Activated CD4-positive, alpha-beta memory T cell treated with anti-CD3 and anti-CD28 coated beads for 36 hours (primary cell): ENCODE measurements around the gene PLCH1. TPM values are rescaled to one million over a fixed set of nuclear protein-coding genes. Genes with fewer than 3 reads are reported as not detected.

Experiments
- CTCF ChIA-PET: fragments of 350-600 bp; sonication (Branson Sonifier 250); formaldehyde crosslinking; loops from one replicate; lab custom pipeline; 2021; ENCODE audit warnings: antibody characterized with exemption, inconsistent platforms; lab: Charles Lee
- POLR2A ChIA-PET: fragments of 350-600 bp; sonication (Branson Sonifier 250); formaldehyde crosslinking; loops from one replicate; lab custom pipeline; 2021; ENCODE audit warnings: antibody characterized with exemption; lab: Charles Lee
- DNase-seq: peaks from one replicate; pipeline ENCODE4 v3.0.0-alpha.2; 2020
- H3K27ac Mint-ChIP-seq: one replicate; pipeline ENCODE4 v1.8.0; 2021; ENCODE audit warnings: mixed read lengths
- H3K27me3 Mint-ChIP-seq: one replicate; pipeline ENCODE4 v1.8.0; 2021; ENCODE audit warnings: mixed read lengths
- H3K36me3 Mint-ChIP-seq: one replicate; pipeline ENCODE4 v1.8.0; 2021; ENCODE audit warnings: mixed read lengths
- H3K4me1 Mint-ChIP-seq: one replicate; pipeline ENCODE4 v1.8.0; 2021; ENCODE audit warnings: low read depth, mixed read lengths
- H3K4me3 Mint-ChIP-seq: one replicate; pipeline ENCODE4 v1.8.0; 2021; ENCODE audit warnings: mild to moderate bottlenecking, mixed read lengths
- H3K9me3 Mint-ChIP-seq: one replicate; pipeline ENCODE4 v1.8.0; 2021; ENCODE audit warnings: mixed read lengths
- intact Hi-C: fragments of 100-400 bp; cut with micrococcal nuclease; formaldehyde crosslinking; loops from one replicate; pipeline ENCODE4 v1.15.1; 2023
- total RNA-seq, 2 experiments: library from RNA; stranded (reverse); gene quantifications; one replicate each; pipeline ENCODE4 v1.2.3, GENCODE V29; 2021

PLCH1 gene
- total RNA-seq, 2 experiments from 2014 or later: 0.10 to 0.12 TPM

DNA sequence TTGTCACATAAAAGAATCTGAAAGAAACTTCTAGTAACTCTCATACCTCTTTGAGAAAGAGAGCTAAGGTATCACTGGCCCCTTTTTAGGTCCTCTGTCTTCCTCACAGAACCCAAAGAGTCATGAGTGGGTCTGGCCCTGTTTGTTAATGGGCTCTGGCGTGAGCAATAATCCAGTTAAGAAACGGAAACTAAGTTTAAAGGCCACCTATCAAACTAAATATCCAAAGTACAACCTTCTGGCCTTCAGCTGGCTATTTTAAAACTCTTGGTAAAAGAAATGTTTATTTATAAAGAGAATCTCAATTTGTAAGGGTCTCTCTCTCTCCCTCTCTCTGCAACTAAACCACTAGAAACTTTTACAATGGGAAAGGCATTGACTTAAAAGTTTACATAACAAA is 380.4 kb downstream of the PLCH1 start:
- intact Hi-C loops: no loop called here
- ChIA-PET CTCF (no interaction called here), POLR2A (no interaction called here)
- no peaks in the 10 kb centered on the region for H3K36me3 Mint-ChIP-seq
- no peak overlapping the region for H3K4me3 Mint-ChIP-seq
- no peak for DNase-seq
- H3K27me3 Mint-ChIP-seq: no peaks in the 10 kb centered on the region
- H3K4me1 Mint-ChIP-seq: no peaks in the 10 kb centered on the region
- H3K27ac Mint-ChIP-seq: no peak overlapping the region
- H3K9me3 Mint-ChIP-seq: peaks cover 8% of the 10 kb centered on the region

DNA sequence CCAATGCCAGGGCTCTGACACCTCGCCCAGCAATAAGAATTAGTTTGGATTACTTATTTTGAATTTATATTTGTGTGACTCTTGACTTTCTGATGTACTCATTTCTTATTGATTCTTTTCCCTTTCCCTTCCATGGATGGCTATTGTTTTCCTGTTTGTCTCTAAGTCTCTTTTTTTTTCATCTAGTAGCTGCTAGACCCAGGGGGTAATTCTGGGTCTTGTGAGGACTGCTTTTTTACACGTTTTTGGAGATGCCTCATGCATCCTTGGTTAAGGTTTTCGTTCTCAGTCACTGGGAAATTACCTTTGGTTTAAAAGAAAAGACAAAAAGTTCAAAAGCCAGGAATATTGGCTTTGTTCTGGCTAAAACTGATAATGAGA is 381.2 kb downstream of the PLCH1 start:
- Mint-ChIP-seq H3K27ac (no peak overlapping the region), H3K4me3 (no peak overlapping the region), H3K9me3 (peaks cover 8% of the 10 kb centered on the region), H3K27me3 (no peaks in the 10 kb centered on the region), H3K36me3 (no peaks in the 10 kb centered on the region), H3K4me1 (no peaks in the 10 kb centered on the region)
- DNase-seq: no peak
- ChIA-PET CTCF (no interaction called here), POLR2A (no interaction called here)
- intact Hi-C loops: no loop called here

DNA sequence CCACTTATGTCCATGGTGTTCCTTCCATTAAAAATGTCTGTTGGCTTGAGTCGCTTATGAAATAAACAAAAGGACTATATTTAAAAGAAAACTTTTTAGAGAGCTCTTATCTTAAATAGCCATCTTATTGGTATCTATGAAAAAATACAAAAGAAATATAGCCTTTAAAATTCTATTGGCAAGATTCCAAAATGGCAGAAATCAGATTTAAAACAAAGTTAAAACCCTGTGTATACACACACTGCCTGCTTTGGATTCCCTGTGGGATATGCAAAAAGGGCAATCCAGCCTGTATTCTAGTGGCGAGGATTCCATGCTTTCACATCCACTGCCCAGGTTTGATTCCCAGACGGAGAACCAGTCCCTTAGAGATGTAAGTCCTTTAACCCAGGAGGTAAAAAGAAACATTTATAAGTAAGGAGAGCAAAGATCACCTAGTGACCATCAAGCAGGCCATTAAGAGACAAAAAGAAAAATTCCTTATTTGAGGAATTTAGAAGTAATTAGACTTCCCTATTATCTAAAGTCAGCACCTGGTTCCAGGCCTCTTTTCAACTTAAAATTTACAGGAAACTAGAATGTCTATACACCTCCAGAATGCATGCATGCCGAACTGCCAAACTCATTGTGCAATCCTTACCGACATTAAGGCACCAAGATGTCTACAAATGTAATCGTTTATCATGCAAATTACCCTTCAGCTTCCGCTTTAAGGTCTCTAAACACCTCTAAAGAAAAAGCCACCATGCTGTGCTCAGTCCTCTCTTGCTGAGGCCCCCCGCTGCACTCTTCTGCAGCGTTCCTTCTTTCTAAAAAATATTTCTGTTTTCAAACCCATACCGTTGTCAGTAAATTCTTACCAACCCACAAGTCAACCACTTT is 381.8 kb downstream of the PLCH1 start:
- Mint-ChIP-seq H3K27ac (no peak overlapping the region), H3K27me3 (no peaks in the 10 kb centered on the region), H3K36me3 (no peaks in the 10 kb centered on the region), H3K9me3 (peaks cover 8% of the 10 kb centered on the region), H3K4me3 (no peak overlapping the region), H3K4me1 (no peaks in the 10 kb centered on the region)
- POLR2A ChIA-PET: no interaction called here
- intact Hi-C loops: no loop called here
- CTCF ChIA-PET: no interaction called here
- no peak for DNase-seq

DNA sequence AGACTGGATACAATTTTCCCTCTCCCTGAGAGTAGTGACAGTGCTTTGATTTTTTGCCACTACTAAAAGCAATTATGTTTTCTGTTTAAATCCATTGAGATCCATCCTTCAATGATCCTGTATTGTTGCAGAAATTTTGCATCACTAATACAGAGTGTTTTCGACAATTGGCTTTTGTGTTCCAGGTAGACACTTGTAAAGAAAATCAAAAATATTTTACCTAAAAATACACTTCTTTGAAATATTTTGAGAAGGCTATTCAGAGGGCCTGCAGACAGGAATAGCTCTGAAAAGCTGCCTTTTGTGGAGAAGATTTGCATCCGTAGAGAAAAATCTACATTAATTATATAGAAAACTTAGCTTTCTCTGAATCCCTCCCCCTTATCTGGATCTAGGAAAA is 384.6 kb downstream of the PLCH1 start:
- ChIA-PET POLR2A (no interaction called here), CTCF (no interaction called here)
- Mint-ChIP-seq H3K4me3 (no peak overlapping the region), H3K9me3 (peaks cover 7% of the 10 kb centered on the region), H3K27ac (no peak overlapping the region), H3K27me3 (peaks cover 4% of the 10 kb centered on the region), H3K4me1 (no peaks in the 10 kb centered on the region), H3K36me3 (no peaks in the 10 kb centered on the region)
- no peak for DNase-seq
- intact Hi-C loops: no loop called here

DNA sequence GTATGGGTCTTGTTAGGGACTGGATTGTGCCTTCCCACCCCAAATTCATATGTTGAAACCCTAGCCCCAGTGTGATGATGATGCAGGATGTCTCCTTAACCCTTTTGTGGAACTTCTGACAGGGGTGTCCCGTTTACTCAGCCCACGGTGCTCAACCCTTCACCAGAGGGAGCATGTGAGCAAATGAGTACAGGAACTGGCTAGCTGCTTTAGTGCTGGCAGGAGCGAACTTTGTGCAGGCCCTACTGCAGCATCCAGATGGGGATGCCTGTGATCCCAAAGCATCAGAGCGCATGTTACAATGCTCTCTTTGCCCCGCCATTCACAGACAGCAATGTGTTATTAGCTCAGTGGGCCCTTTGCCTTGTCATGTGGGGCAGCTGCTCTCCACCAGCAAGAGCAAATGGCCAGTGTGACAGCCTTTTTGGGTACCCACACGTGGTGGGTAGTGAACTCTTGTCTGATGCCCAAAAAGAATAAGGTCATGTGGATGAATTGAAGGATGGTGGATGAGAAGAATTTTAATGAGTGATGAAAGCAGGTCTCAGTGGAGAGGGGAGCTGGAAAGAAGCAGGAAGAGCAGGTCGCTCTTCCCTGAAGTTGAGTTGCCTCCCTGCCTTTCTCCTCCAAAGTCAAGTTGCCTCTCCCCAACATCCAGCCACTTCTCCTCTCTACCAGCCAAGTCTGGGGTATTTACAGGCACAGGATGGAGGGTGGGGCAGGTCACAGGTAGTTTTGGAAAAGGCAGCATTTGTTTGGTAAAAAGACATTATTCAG is 388.1 kb downstream of the PLCH1 start:
- Mint-ChIP-seq H3K4me1 (no peaks in the 10 kb centered on the region), H3K27ac (no peak overlapping the region), H3K4me3 (no peak overlapping the region), H3K27me3 (peaks cover 7% of the 10 kb centered on the region), H3K9me3 (no peaks in the 10 kb centered on the region), H3K36me3 (no peaks in the 10 kb centered on the region)
- ChIA-PET POLR2A (no interaction called here), CTCF (interaction anchor here (0.6 to 3.0 kb wide), 2 partner anchors 346 to 1171 kb away, joined by 3 to 14 read pairs; no protein-coding TSS in a partner anchor)
- no peak for DNase-seq
- intact Hi-C loops: no loop called here

DNA sequence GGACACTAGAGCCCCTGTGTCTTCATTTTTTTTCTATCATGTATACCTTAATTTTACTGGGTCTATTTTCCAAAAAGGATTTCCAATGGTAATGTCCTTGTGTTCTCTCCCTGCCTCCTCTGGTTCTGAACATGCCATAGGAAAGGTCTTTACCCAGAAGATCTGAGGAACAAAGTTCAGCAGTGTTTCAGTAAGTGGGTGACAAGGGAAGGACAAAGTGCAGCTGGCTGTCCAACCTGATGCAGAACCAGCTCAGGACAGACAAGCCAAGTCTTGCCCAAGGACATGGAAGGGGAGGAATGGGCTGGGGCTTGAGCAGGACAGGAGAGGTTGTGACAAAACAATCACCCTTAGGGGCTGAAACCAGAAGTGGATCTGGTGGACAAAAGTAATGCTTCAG is 390.2 kb downstream of the PLCH1 start:
- CTCF ChIA-PET: interaction anchor here (0.6 to 3.9 kb wide), 2 partner anchors 347 to 452 kb away, joined by 3 to 43 read pairs; partner anchors contain the start of gene C3orf33
- DNase-seq: no peak
- H3K4me3 Mint-ChIP-seq: no peak overlapping the region
- no peaks in the 10 kb centered on the region for H3K9me3 Mint-ChIP-seq
- peaks cover 7% of the 10 kb centered on the region for H3K27me3 Mint-ChIP-seq
- intact Hi-C loops: no loop called here
- no peaks in the 10 kb centered on the region for H3K36me3 Mint-ChIP-seq
- no peaks in the 10 kb centered on the region for H3K4me1 Mint-ChIP-seq
- POLR2A ChIA-PET: no interaction called here
- H3K27ac Mint-ChIP-seq: no peak overlapping the region

DNA sequence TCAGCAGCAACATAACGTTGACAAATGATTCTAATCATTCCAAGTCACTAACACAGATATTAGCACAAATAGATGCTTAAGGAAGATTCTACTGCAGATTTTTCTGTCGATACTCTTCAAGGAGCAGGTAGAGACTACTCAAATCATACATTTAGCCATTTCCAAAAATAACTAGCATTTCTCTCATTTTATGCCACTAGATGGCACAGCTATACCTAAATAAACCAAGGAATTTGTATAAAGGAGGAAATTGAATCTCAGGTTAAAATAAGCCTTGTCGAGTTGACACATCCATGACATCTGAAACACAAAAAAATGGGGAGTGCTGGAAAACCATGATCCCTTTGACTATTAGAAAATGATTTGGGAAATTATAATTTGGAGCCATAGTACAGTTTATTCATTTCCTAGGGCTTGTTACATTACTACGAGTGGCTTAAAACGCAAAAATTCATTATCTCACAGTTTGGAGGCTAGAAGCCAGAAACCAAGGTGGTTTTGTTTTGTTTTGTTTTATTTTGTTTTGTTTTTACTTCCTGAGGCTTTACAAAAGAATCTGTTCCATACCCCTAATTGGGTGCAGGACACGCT is 391.9 kb downstream of the PLCH1 start:
- Mint-ChIP-seq H3K4me3 (no peak overlapping the region), H3K27ac (no peak overlapping the region), H3K27me3 (peaks cover 7% of the 10 kb centered on the region), H3K36me3 (no peaks in the 10 kb centered on the region), H3K9me3 (no peaks in the 10 kb centered on the region), H3K4me1 (no peaks in the 10 kb centered on the region)
- ChIA-PET CTCF (interaction anchor here (3.9 kb wide), 1 partner anchor 349 kb away, joined by 43 read pairs; no protein-coding TSS in a partner anchor), POLR2A (no interaction called here)
- intact Hi-C loops: loop anchor here (1.0 kb wide), 1 partner anchor 349 kb away; no protein-coding TSS in a partner anchor
- DNase-seq: no peak

DNA sequence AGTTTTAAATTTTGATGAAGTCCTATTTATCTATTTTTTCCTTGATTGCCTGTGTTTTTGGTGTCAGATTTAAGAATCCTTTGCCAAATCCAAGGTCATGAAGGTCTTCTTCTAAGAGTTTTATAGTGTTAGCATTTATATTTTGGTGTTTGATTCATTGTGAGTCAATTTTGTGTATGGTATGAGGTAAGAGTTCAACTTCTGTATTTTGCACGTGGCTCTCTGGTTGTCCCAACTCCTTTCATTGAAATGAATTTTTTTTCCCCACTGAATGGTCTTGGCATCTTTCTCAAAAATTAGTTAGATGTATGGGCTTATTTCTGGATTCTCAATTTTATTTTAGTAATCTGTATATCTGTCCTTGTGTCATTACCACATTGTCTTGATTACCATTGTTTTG is 394.3 kb downstream of the PLCH1 start:
- Mint-ChIP-seq H3K9me3 (no peaks in the 10 kb centered on the region), H3K27me3 (peaks cover 3% of the 10 kb centered on the region), H3K4me1 (no peaks in the 10 kb centered on the region), H3K4me3 (no peak overlapping the region), H3K27ac (no peak overlapping the region), H3K36me3 (no peaks in the 10 kb centered on the region)
- DNase-seq: no peak
- CTCF ChIA-PET: no interaction called here
- intact Hi-C loops: no loop called here
- POLR2A ChIA-PET: no interaction called here

DNA sequence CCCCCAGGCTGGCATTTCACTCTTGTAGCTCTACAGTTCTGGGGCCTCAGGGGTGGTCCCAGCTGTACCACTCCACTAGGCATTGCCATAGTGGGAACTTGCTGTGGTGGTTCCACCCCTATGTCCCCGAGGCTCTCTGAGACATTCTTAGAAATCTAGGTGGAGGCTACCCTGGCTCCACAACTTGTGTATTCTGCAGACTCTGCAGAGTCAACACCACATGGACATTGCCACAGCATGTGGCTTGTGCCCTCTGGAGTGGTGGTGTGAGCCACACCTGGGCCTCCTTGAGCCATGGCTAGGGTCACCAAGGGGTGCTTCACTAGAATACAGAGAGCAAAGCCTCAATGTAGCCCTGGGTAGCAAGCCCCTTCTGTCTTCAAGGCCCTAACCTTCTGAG is 397.0 kb downstream of the PLCH1 start:
- no peaks in the 10 kb centered on the region for H3K9me3 Mint-ChIP-seq
- no peaks in the 10 kb centered on the region for H3K36me3 Mint-ChIP-seq
- no peak for DNase-seq
- ChIA-PET CTCF (no interaction called here), POLR2A (no interaction called here)
- H3K4me1 Mint-ChIP-seq: no peaks in the 10 kb centered on the region
- no peaks in the 10 kb centered on the region for H3K27me3 Mint-ChIP-seq
- intact Hi-C loops: no loop called here
- H3K4me3 Mint-ChIP-seq: no peak overlapping the region
- H3K27ac Mint-ChIP-seq: no peak overlapping the region

DNA sequence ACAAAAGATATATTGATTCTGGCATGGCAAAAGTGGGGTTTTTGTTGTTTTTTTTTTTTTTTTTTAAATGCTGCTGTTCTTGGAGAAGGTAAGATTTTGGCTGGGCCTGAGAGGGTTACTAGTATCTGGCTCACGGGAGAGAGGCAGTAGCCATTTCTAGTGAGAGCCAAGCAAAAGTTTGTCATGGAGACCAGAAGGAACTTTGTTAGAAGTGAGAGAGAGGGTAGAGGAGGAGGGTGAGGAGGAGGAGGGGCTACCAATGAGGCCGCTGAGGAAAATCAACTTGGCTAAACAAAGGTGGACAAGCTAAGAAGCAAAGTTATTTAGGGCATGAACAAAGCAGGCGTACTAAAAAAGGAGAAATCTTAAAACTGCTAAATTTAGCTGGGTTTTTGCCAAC is 402.5 kb downstream of the PLCH1 start:
- Mint-ChIP-seq H3K4me3 (no peak overlapping the region), H3K4me1 (no peaks in the 10 kb centered on the region), H3K27ac (no peak overlapping the region), H3K27me3 (no peaks in the 10 kb centered on the region), H3K9me3 (no peaks in the 10 kb centered on the region), H3K36me3 (no peaks in the 10 kb centered on the region)
- intact Hi-C loops: no loop called here
- CTCF ChIA-PET: no interaction called here
- no peak for DNase-seq
- POLR2A ChIA-PET: no interaction called here

DNA sequence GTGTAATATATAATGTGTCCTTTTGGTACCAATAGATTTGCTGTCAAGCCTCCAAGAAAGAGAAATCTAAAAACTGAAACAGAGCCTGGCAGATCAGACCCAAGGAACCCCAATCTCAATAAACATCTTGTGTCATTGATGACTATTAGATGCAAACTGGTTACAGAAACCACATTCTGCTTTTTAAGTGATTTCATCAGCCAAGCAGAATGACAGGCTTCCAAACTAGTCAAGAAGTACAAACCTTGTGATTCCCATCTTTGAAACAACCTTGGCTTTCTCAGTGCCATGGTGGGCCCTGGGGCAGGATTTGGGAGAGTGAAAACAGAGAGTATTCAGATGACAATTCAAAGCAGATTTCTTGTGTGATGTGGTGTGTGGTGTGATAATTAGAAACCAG is 405.8 kb downstream of the PLCH1 start:
- Mint-ChIP-seq H3K4me1 (no peaks in the 10 kb centered on the region), H3K9me3 (no peaks in the 10 kb centered on the region), H3K36me3 (no peaks in the 10 kb centered on the region), H3K27ac (no peak overlapping the region), H3K4me3 (no peak overlapping the region), H3K27me3 (no peaks in the 10 kb centered on the region)
- ChIA-PET POLR2A (no interaction called here), CTCF (no interaction called here)
- DNase-seq: no peak
- intact Hi-C loops: no loop called here

DNA sequence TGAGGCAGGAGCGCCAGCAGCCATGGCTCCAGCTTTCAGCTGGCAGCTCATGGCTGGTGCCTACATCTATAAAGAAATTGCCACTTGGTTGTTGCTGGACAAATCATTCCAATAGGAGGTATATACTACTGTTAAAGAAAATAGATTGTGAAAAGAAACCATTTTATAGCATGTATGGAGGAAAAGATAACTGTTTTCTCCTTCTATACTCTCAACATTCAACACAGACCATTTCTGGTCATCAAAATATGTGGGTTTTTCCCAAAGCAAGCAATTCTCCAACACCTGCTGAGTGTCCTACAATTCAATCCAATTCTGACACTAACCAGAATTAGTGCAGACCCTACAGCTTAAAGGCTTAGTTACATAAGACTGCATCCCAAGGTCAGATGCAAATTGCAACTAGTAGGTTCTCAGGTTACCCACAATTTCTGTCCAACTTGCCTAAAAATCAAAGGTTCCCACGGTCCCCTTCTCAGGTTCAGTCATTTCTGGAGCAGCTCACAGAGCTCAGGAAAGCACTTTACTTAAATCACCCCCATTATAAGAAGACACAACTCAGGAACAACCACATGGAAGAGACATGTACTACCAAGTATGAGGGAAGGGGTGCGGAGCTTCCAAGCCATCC is 409.0 kb downstream of the PLCH1 start:
- no peaks in the 10 kb centered on the region for H3K4me1 Mint-ChIP-seq
- no peaks in the 10 kb centered on the region for H3K27me3 Mint-ChIP-seq
- intact Hi-C loops: no loop called here
- no peaks in the 10 kb centered on the region for H3K9me3 Mint-ChIP-seq
- ChIA-PET POLR2A (no interaction called here), CTCF (no interaction called here)
- H3K36me3 Mint-ChIP-seq: no peaks in the 10 kb centered on the region
- DNase-seq: no peak
- no peak overlapping the region for H3K27ac Mint-ChIP-seq
- H3K4me3 Mint-ChIP-seq: no peak overlapping the region
